Activated naive CD8-positive, alpha-beta T cell treated with anti-CD3 and anti-CD28 coated beads for 36 hours (primary cell): ENCODE results near the gene FAM169A. TPM values are rescaled to one million over a fixed set of nuclear protein-coding genes. Genes with fewer than 3 reads are reported as not detected.
"Not testable (repeated sequence)": the region's sequence is repeated elsewhere in the genome, so short reads cannot be mapped to it uniquely, and the experiment has no call there.

ENCODE experiments used
- DNase-seq: peaks from one replicate; pipeline ENCODE4 v3.0.0; 2021
- H3K27ac Mint-ChIP-seq: one replicate; pipeline ENCODE4 v1.8.0; 2022; ENCODE audit warnings: mild to moderate bottlenecking, moderate library complexity, mixed read lengths
- H3K27me3 Mint-ChIP-seq: one replicate; pipeline ENCODE4 v1.8.0; 2022; ENCODE audit warnings: mild to moderate bottlenecking, mixed read lengths
- H3K36me3 Mint-ChIP-seq: one replicate; pipeline ENCODE4 v1.8.0; 2021; ENCODE audit warnings: mild to moderate bottlenecking, mixed read lengths
- H3K4me1 Mint-ChIP-seq: one replicate; pipeline ENCODE4 v1.8.0; 2021; ENCODE audit warnings: mixed read lengths
- H3K4me3 Mint-ChIP-seq: one replicate; pipeline ENCODE4 v1.8.0; 2022; ENCODE audit warnings: mild to moderate bottlenecking, moderate library complexity, mixed read lengths
- H3K9me3 Mint-ChIP-seq: one replicate; pipeline ENCODE4 v1.8.0; 2022; ENCODE audit warnings: mixed read lengths
- total RNA-seq, 2 experiments: library from RNA; stranded (reverse); gene quantifications; one replicate each; pipeline ENCODE4 v1.2.3, GENCODE V29; 2021

The FAM169A gene
- total RNA-seq, 2 experiments from 2014 or later, result 12.0 to 12.2 TPM

DNA sequence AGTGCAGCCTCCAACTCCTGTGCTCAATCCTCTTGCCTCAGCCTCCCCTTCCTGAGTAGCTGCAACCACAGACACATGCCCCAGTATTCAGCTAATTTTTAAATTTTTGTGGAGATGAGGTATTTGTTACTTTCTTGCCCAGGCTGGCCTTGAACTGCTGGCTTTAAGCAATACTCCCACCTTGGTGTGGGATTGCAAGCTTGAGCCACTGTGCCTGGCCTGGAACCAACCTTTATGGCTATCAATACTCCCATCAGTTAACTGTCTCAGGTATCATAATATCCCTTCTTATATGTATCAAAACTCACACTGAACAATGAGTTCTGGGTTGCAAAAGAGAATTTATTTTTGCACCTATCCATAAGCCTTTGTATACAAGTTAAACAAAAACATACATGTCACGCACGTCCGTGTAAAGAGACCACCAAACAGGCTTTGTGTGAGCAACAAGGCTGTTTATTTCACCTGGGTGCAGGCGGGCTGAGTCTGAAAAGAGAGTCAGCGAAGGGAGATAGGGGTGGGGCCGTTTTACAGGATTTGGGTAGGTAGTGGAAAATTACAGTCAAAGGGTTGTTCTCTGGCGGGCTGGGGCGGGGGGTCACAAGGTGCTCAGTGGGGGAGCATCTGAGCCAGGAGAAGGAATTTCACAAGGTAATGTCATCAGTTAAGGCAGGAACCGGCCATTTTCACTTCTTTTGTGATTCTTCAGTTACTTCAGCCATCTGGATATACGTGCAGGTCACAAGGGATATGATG is 16.4 kb upstream of the FAM169A start:
- not testable (repeated sequence) for H3K36me3 Mint-ChIP-seq, H3K4me1 Mint-ChIP-seq, H3K27ac Mint-ChIP-seq, H3K27me3 Mint-ChIP-seq, DNase-seq, H3K9me3 Mint-ChIP-seq, H3K4me3 Mint-ChIP-seq

DNA sequence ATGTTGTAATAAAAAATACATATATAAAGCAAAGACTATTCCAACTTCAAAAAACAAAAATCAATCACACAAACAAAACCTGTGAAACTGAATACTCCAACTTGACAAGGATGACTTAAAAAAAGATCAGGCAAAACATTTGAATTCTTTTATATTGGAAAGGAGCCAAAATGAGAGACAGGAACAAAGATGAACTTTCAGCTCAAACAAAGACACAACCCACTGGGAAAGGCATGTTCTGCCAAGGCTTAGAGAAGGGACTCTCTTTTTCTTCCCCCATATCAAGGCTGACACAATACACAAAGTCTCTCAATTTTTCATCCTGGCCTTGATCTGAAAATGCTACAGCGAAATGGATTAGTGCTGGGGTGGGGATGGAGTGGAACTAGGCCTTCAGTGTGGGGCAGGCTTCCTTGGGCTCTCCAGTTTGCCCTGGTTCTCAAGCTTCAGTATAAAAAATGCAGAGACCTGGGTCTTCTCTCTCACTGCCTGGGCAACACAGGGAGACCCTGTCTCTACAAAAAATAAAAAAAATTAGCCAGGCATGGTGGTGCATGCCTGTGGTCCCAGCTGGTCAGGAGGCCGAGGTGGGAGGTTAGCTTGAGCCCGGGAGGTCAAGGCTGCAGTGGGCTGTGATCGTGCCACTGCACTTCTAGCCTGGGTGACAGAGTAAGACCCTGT is 11.6 kb upstream of the FAM169A start:
- no peaks in the 10 kb centered on the region for H3K36me3 Mint-ChIP-seq
- H3K4me3 Mint-ChIP-seq, result no peak overlapping the region

DNA sequence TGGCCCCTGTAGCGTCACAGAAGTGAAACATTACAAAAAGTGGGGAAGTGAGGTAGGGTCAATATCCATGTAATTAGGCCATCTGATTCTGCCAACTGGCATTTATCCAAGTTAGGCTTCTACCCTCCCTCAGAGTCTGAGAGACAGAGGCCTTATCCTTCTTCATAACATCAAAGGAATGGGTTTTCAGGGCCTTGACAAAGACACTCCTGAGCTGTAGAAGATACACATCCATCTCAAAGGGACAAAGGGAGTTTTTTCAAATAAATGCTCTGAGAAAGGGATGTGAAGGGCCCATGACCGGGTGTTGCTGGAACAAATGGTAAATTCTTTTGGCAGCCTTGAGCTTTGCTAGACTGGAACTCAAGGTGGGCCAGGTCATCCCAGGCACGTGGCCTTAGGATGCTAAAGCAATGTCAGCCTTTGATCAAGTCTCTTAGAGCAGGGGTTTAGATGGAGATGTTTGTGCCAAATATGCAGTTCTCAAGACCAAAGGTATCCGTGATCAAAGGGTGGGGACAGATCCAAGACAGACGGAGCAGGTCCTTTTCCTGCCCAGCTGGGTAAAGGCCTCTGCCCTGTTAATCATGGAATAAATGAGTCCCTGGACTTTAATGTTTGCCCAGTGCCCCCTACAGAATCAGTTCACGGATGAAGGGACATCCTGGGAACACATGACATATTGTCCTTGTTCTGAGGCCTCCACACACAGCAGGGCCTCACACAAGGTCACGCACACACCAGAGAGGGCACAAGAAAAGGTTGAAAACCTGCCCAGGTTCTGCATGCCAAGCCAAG is 10.0 kb upstream of the FAM169A start:
- H3K9me3 Mint-ChIP-seq, result no peaks in the 10 kb centered on the region
- no peak for DNase-seq
- H3K4me1 Mint-ChIP-seq, result no peaks in the 10 kb centered on the region
- H3K27me3 Mint-ChIP-seq, result no peaks in the 10 kb centered on the region
- no peak overlapping the region for H3K27ac Mint-ChIP-seq
- H3K4me3 Mint-ChIP-seq, result no peak overlapping the region
- no peaks in the 10 kb centered on the region for H3K36me3 Mint-ChIP-seq

More for the DNA sequence above, 11.6 kb upstream of the FAM169A start:
- Mint-ChIP-seq H3K4me1 (no peaks in the 10 kb centered on the region), H3K27ac (no peak overlapping the region), H3K9me3 (no peaks in the 10 kb centered on the region), H3K27me3 (no peaks in the 10 kb centered on the region)
- DNase-seq, result no peak

DNA sequence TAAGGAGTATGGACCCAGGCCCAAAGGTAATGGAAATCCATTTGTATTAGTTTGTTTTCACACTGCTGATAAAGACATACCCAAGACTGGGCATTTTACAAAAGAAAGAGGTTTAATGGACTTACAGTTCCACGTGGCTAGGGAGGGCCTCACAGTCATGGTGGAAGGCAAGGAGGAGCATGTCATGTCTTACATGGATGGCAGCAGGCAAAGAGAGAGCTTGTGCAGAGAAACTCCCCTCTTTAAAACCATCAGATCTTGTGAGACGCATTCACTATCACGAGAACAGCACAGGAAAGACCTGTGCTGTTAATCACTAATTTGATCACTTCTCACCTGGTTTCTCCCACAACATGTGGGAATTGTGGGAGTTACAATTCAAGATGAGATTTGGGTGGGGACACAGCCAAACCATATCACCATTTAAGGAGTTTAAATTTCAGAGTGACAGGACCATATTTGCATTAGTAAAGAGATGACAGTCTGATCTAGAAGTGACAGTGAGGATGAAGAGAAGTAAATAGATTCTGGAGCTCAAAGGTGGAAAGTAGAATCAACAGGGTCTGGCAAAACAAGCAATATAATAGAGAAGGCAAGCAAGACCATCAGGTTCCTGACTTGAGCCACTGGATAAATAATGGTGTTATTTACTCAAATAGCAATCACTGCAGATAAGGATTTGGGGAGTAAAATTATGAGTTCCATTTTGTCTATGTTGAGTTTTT is 7.5 kb upstream of the FAM169A start:
- no peaks in the 10 kb centered on the region for H3K27me3 Mint-ChIP-seq
- DNase-seq, result no peak
- H3K36me3 Mint-ChIP-seq, result no peaks in the 10 kb centered on the region
- no peak overlapping the region for H3K4me3 Mint-ChIP-seq
- H3K4me1 Mint-ChIP-seq, result no peaks in the 10 kb centered on the region
- no peaks in the 10 kb centered on the region for H3K9me3 Mint-ChIP-seq
- H3K27ac Mint-ChIP-seq, result no peak overlapping the region

DNA sequence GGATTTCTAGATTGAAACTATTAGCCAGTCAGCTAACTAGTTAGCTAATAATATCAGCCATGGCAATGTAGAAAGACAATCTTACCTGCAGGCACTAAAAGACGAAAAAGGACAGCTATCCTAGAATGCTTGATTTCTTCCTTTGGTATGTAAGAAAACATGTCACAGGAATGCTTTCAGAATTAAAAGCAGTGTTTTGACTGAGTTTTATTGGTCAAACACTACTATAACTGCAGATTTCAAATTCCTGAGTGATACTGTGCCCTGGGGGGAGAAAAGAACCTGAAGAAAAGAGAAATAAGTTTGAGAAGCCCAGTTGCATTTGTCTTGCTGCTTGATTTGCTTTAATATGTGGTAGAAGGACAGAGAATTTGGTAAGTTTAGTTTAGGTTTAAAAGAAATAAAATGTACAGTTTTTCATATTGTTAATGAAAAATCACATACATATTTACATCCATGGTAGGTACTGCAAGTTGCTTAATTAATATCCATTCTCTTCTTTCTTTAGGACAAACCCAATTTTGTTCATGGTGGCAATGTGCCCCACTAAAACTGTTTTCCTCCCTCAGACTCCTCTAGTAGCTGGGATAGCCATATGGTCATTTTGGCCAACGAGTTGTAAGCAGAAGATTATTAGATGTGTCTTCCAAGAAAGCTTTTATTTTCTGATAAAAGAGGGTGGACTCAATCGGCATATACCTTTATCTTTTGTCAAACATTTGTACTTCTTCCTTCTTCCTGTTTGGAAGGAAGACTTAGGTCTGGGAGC is 4.3 kb upstream of the FAM169A start:
- DNase-seq, result no peak
- Mint-ChIP-seq H3K27me3 (no peaks in the 10 kb centered on the region), H3K27ac (no peak overlapping the region), H3K9me3 (no peaks in the 10 kb centered on the region), H3K36me3 (no peaks in the 10 kb centered on the region), H3K4me3 (no peak overlapping the region), H3K4me1 (peaks cover 2% of the 10 kb centered on the region)

DNA sequence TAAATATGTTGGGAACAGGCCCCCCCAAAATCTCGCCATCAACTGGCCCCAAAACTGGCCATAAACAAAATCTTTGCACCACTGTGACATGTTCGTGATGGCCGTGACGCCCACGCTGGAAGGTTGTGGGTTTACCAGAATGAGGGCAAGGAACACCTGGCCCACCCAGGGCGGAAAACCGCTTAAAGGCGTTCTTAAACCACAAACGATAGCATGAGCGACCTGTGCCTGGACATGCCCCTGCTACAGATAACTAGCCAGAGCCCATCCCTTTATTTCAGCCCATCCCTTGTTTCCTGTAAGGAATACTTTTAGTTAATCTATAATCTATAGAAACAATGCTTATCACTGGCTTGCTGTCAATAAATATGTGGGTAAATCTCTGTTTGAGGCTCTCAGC is 3.2 kb upstream of the FAM169A start:
- H3K4me1 Mint-ChIP-seq, result peaks cover 12% of the 10 kb centered on the region
- not testable (repeated sequence) for H3K9me3 Mint-ChIP-seq, DNase-seq, H3K36me3 Mint-ChIP-seq, H3K4me3 Mint-ChIP-seq, H3K27ac Mint-ChIP-seq, H3K27me3 Mint-ChIP-seq

DNA sequence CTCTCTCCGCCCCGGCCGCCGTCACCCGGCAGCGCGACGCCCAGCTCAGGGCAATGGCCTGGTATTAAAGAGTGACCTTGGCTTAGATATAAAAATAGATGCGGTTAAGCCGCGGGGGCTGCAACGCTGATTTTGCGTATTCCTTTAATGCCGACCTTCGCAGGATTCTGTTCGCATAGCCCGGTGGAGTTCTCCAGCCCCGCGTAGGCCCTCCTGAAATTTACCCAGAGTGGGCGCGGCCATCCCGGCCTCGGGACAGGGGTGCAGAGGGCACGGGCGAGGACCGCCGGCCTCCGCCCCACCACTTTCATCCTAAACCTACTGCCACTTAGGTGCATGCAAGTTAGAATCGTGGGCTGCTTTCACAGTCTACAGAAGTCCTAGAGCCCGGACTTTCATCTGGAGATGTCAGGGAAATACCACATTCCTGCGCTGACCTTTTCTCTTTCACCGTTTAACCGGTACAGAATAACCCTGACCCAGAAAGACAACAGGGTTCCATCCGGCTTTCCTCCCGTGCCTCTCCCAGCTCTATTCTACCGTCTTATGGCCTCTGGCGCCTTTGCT is 492 bp upstream of the FAM169A start:
- peak; percentile 13 for DNase-seq
- Mint-ChIP-seq H3K36me3 (peaks cover 17% of the 10 kb centered on the region), H3K4me1 (peaks cover 32% of the 10 kb centered on the region), H3K27ac (peak overlapping the region; percentile 83), H3K4me3 (peak overlapping the region; percentile 82), H3K9me3 (no peaks in the 10 kb centered on the region), H3K27me3 (no peaks in the 10 kb centered on the region)

DNA sequence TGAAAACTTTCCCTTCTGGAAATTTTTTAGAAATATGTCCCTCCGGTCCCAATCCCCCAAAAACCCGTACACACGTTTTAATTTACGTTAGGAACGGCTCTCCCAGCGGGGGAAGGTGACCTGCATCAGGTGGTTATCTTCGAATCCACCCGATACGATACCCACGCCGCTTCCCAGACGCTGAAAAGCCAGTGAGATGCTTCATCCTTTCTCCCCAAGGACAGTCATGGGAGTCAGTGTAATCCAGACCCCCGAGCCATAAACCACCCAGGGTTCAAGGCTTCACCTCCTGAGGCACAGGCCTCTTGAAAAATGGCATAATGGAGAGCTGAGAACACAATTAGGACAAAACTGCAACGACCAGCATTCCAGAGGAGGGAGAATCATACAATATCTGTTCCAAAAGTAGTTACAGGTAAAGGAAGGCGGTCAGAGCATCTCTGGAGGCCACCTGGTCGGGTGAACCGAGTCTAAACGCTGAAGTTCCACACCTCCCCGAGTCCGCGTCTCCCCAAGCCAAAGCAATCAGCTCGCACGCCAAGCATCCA is 857 bp downstream of the FAM169A start:
- H3K4me3 Mint-ChIP-seq, result peak overlapping the region; percentile 98
- peak overlapping the region; percentile 87 for H3K27ac Mint-ChIP-seq
- H3K27me3 Mint-ChIP-seq, result no peaks in the 10 kb centered on the region
- H3K36me3 Mint-ChIP-seq, result peaks cover 18% of the 10 kb centered on the region
- peaks cover 36% of the 10 kb centered on the region for H3K4me1 Mint-ChIP-seq
- no peaks in the 10 kb centered on the region for H3K9me3 Mint-ChIP-seq
- peak; percentile 3 for DNase-seq

DNA sequence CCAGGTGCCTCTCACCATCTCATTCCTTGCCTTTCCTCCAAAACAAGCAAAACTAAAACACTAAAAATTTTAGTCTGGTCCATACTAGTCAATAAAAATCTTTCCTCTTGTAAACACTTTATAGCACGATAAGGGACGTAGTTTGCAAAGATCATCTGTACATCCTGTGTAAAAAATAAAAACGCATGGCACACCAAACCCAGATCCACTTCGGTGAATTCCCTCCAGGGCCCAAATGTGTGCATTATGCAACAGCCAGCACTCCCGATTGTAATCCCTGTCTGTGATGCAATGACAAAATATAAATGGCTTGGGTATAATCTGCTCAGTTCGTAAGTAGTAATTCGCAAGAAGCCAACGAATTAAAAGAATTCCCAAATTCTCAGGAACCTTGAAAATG is 1.4 kb downstream of the FAM169A start:
- DNase-seq, result no peak
- peaks cover 18% of the 10 kb centered on the region for H3K36me3 Mint-ChIP-seq
- no peaks in the 10 kb centered on the region for H3K9me3 Mint-ChIP-seq
- H3K27me3 Mint-ChIP-seq, result no peaks in the 10 kb centered on the region
- peaks cover 37% of the 10 kb centered on the region for H3K4me1 Mint-ChIP-seq
- peak overlapping the region; percentile 98 for H3K4me3 Mint-ChIP-seq
- no peak overlapping the region for H3K27ac Mint-ChIP-seq

DNA sequence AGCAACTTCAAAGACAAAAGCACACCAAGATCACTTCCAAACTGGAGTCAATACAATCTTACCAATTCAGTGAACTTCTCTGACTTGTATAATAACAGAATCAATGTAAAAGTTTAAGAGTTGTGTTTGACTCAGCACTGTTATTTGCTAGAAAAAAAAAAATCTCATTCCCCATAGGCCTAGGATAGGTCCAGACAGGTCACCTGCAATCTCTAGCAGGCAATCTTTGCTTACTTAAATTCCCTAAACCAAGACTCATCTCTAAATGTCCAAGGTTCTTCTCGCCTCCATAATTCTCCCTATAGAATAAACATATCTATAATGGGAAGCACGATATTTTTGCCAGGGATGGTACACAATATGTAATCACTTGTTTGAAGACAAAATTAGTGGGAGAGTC is 2.5 kb downstream of the FAM169A start:
- Mint-ChIP-seq H3K4me1 (peaks cover 37% of the 10 kb centered on the region), H3K27ac (no peak overlapping the region)

DNA sequence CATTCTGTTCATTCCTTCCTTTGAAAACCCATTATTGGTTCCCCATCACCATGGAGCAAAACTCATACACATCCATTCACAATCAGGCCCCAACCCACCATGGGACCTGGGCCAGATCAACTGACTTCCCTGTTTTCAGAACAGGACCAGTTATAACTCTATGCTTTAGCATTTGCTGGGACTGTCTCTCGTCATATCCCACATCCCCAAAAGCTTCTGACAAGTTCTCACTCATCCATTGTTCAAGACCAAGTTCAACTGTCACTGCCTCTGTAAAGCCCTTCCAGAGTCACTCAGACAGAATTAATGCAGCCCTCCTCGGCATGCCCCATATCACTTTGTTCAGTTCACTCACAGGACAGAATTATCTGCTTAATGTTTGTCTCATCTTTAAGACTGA is 4.0 kb downstream of the FAM169A start:
- peaks cover 37% of the 10 kb centered on the region for H3K4me1 Mint-ChIP-seq
- no peak overlapping the region for H3K27ac Mint-ChIP-seq
- DNase-seq, result no peak
- no peak overlapping the region for H3K4me3 Mint-ChIP-seq
- H3K27me3 Mint-ChIP-seq, result no peaks in the 10 kb centered on the region
- H3K9me3 Mint-ChIP-seq, result no peaks in the 10 kb centered on the region
- peaks cover 18% of the 10 kb centered on the region for H3K36me3 Mint-ChIP-seq

More for the DNA sequence above, 2.5 kb downstream of the FAM169A start:
- Mint-ChIP-seq H3K4me3 (no peak overlapping the region), H3K27me3 (no peaks in the 10 kb centered on the region), H3K9me3 (no peaks in the 10 kb centered on the region), H3K36me3 (peaks cover 18% of the 10 kb centered on the region)
- DNase-seq, result no peak

DNA sequence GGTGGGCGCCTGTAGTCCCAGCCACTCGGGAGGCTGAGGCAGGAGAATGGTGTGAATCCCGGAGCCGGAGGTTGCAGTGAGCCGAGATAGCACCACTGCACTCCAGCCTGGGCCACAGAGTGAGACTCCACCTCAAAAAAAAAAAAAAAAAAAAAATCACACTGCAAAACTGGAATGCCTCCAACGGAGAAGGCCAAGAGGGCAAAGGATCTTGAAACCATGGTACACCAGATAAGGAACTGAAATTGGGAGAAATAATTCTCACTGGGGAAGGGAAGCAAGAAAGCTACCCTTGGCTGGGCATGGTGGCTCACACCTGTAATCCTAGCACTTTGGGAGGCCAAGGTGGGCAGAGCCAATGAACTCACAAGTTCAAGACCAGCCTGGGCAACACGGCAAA is 9.2 kb downstream of the FAM169A start:
- not testable (repeated sequence) for H3K27ac Mint-ChIP-seq, DNase-seq, H3K4me3 Mint-ChIP-seq, H3K27me3 Mint-ChIP-seq, H3K9me3 Mint-ChIP-seq
- peaks cover 21% of the 10 kb centered on the region for H3K36me3 Mint-ChIP-seq
- H3K4me1 Mint-ChIP-seq, result peaks cover 23% of the 10 kb centered on the region

DNA sequence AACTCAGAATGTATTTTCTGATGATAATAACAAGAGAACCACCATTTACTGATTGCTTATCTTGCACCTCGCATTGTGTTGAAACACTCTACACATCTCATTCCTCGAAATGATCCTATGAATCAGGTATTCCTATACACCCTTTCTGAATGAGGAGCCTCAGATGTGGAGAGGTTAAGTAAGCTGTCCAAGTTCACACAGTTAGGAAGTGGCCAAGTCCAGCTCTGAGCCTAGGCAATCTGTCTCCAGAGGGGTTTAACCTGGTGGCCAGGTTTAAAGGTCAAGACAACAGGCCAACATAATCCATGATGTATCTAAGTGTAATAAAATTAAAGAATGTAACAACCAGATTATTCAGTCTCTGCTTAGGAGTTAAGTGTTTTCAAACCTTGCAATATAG is 12.9 kb downstream of the FAM169A start:
- Mint-ChIP-seq H3K27me3 (no peaks in the 10 kb centered on the region), H3K4me3 (no peak overlapping the region), H3K27ac (no peak overlapping the region), H3K4me1 (peaks cover 40% of the 10 kb centered on the region), H3K36me3 (peaks cover 21% of the 10 kb centered on the region), H3K9me3 (peaks cover 9% of the 10 kb centered on the region)
- no peak for DNase-seq
